CD4-positive, alpha-beta T cell treated with Interleukin-21 for 1 hour (primary cell): ENCODE results near the gene XKR3.
"Not testable (repeated sequence)": the region's sequence is repeated elsewhere in the genome, so short reads cannot be mapped to it uniquely, and the experiment has no call there.

Experiments
- DNase-seq: peaks from one replicate; pipeline ENCODE4 v3.0.0-alpha.2; 2020

XKR3 gene

DNA sequence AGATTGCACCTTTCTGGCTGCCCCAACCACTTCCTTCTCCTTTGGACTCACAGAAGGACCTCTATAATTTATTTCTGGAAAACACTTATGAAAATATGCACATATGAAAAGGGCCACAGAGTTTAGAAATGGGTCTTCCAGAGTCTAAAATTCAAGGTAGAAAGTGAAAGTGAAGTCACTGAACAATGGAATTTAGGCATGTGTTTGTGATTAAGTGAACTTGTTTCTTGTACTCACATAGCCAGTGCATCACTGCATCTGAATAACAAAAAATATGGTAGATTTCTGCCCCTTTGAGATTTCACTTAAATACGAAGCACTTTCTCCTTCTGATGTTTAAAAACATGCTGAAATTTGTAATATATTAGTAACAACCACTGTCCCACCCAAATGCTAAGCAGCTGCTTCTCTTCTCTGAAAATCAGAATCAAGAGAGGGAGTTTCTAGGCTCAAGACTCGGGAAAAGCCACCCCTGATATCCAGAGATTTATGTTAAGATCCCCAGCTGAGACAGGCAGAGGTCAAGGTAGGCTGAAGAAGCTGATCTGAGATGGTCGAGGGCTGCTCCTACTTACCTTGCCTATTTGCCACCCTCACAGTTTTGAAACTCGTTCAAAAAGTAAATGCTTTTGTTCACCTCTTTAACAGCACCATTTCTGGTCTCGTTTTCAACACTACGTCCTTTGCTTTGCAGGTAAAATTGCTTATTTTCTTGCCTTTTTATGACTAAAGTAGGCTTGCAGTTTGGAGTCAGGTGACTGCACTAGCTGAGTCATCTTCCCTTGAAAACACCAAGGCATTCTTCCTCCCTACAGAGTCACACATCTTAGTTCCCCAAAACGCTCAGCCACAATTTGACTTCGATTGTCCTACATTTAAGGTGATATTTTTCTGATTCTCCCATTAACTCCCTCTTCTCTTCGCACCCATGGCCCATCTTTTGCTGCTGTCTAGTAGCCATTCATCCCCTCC, at the start of gene XKR3:
Gene XKR3 (minus strand): TSS at position 696 of the 972 bp plus-strand sequence. CDS start 17,338 bp downstream, outside the sequence.
- peak; percentile 0 for DNase-seq

DNA sequence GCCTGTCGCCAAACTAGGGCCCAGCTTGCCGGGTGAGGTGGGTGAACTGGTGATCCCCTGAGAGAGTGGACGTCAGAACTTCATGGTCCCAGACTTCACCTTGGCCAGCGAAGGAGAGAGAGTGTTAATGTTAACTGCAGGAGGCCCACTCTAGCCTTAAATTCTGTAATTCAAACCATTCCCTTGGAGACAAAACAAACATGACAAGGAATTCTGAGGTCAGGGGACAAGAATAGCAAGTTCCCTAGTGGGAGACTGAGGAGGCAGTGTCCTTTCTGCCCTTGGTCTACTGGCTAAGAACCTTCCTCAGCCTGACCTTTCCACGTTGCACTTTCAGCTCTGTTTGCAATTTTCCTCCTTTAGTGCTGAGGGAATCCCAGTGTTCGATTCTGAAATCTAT, 44.4 kb upstream of the XKR3 start:
- DNase-seq: not testable (repeated sequence)

GRCh38 chr22:16866167-16866566, 41.0 kb upstream of the XKR3 start:
- no peak for DNase-seq

DNA sequence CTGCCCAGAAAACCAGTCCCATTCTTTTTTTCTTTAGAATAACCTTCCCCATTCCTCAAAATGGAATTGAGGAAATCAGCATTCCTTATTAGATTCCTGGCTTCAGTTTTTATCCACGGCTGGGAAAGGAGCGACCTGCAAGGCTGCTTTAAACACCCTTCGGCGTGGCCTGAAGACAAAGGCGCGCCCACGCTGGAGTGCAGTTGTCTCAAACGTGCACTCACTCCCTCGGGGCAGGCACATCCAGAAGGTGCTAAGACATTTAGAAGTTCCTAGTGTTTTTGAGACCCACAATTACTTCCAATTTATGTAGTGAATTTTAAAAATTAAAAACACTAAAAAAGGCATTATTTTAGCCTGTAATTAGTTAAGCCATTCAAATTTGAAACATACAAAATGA, 31.6 kb upstream of the XKR3 start:
- DNase-seq: not testable (repeated sequence)

- no peak for DNase-seq
These were observed 29.4 kb upstream of the XKR3 start for GRCh38 chr22:16854631-16855030.

GRCh38 chr22:16851268-16851996, 26.2 kb upstream of the XKR3 start:
- not testable (repeated sequence) for DNase-seq

DNA sequence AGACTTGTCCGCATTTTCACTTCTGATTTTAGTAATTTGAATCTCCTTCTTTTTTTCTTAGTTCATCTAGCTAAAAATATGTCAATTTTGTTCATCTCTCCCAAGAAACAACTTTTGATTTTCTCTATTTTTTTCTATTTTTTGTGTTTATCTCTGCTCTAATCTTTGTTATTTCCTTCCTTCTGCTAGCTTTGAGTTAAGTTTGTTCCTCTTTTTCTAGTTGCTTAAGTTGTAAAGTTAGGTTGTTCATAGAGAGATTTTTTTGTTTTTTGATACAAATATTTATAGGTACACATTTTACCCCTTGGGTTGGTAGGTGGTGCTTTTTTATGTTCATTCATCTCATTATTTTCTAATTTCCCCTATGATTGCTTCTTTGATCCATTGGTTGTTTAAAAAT, 22.1 kb upstream of the XKR3 start:
- DNase-seq: no peak

- no peak for DNase-seq
These were observed 20.7 kb upstream of the XKR3 start for GRCh38 chr22:16845881-16846280.

- no peak for DNase-seq
These were observed 20.3 kb upstream of the XKR3 start for GRCh38 chr22:16845465-16845864.

DNA sequence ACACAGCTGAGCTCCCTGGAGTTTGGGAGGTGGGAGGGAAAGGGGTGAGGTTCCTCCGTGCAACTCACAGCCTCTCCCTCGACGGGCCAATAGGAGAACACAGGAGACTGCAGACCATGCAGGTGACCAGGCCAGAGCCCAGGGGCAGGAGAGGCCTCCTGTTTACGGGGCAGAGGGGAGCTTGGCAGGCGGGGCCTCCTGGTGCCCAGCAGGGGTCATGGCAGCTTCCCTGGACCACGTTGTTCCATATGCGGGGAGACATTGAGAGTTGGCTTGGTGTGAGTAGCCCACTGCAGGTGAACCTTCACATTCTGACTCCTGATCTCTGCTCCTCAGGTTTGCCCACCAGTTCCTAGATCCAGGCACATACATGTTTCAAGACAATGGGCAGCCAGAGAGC, 19.3 kb upstream of the XKR3 start:
- no peak for DNase-seq

- DNase-seq: no peak
These were observed 12.9 kb upstream of the XKR3 start for GRCh38 chr22:16838073-16838472.

GRCh38 chr22:16834971-16835370, 9.8 kb upstream of the XKR3 start:
- no peak for DNase-seq

DNA sequence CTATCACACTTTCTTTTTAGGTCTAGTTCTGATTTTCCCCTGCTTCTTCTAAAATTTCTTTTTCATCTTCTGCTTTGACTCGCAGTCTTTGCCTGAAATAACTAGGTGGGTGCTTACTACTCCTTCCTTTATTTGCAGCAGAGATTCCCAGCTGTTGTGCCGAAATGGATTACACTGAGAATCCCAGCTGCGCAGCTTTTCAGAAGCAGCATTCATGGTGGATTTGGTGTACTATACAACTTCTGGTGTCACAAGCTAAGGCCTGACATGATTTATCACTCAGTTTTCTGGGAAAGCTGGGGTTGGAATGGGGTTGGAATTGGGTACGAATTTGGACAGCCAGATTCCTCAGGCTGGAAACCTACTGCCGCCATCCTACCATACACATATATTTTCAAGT, 6.0 kb upstream of the XKR3 start:
- no peak for DNase-seq

DNA sequence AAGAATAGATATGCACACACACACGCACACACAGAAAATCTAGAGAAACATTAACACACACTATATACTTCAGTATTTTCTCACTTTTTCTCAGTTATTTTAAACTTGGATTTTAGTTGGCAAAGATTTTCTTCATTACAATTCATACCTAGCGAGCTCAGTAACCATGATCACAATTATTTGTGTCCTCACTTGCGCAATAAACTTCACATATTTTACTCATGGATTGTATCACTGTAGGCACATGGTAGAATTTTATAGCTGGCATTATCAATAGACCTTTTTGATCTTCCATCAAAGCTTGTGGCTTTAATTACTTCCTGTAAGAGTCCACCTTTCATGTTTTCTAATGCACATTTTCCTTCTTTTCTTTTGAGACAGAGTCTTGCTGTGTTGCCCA, 4.8 kb upstream of the XKR3 start:
- DNase-seq: no peak

- no peak for DNase-seq
These were observed 3.7 kb upstream of the XKR3 start for GRCh38 chr22:16828876-16829275.

GRCh38 chr22:16827506-16827905, 2.3 kb upstream of the XKR3 start:
- DNase-seq: no peak

DNA sequence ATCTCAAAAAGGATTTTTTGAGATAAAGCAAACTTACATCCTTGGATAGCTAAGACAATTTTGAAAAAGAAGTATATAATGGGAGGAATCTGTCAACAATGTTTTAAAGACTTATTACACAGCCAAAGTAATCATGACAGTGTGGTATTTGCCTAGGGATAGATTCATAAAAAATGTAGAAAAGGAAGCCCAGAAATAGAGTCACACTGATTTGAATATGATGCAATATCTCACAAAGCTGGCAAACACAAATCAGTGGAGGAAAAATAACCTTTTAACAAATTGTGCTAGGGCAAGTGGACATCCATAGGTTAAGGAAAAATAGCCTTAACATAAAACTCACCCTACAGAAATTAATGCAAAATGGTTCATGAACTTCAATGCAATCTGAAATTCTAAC, 6.0 kb downstream of the XKR3 start:
- DNase-seq: no peak

DNA sequence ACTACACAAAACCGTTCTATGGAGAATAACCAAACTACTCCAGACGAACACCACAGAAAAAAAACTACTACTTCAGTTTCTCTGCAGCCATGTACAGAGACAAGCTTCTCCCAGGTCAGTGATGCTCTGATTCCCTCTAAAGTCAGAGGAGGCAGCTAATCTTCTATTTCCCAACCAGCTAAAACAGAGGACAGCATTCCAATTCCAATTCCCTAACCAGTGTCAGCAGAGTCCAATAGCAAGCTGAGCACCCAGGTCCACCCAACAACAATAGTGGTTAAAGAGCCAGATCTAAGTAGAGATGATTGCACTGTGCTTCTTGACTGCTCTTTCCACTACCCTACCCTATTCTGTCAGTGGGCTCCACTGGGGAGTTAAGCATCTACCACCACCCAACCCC, 6.7 kb downstream of the XKR3 start:
- DNase-seq: no peak

DNA sequence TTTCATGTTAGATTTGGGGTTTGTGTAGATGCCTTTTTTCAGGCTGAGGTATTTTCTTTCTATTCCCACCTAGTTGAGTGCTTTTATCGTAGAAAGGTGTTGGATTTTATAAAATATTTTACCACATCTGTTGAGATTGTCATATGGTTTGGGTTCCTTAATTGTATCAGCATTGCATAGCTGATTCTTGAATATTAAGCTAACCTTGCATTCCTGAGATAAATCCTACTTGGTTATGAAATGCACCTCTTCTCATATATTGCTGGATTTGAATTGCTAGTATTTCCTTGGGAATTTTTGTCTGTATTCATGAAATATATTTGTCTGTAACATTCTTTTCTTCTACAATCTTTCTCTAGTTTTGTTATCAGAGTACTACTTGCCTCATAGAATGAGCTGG, 10.1 kb downstream of the XKR3 start:
- no peak for DNase-seq

- DNase-seq: no peak
These were observed 14.9 kb downstream of the XKR3 start for GRCh38 chr22:16810188-16810802.

- DNase-seq: no peak
These were observed 16.5 kb downstream of the XKR3 start for GRCh38 chr22:16808744-16809143.

- no peak for DNase-seq
These were observed 18.1 kb downstream of the XKR3 start for GRCh38 chr22:16807109-16807508.

DNA sequence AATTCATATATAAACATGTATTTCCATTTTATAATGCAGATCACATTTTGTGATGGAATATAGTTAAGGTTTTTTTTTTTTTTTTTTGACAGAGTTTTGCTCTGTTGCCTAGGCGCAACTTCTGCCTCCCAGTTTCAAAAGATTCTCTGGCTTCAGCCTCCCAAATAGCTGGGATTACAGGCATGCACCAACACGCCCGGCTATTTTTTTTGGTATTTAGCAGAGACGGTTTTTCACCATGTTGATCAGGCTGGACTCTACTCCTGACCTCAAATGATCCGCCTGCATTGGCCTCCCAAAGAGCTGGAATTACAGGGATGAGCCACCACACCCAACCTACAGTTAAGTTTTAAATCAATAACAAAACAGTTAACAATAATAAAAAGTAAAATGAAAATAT, 18.8 kb downstream of the XKR3 start:
- no peak for DNase-seq

- no peak for DNase-seq
These were observed 20.3 kb downstream of the XKR3 start for GRCh38 chr22:16804882-16805281.
